Sigmoid colon (tissue), 4 donors: ENCODE measurements around the gene TNFAIP1.

Source experiments
- EP300 ChIP-seq, 4 donors: sonication (generic); formaldehyde crosslinking; IDR thresholded peaks; one replicate each; pipeline ENCODE4 v1.6.1; 2017; ENCODE audit warnings: antibody characterized with exemption in 4 of 4
- POLR2A ChIP-seq, 2 donors: fragments of 450-650 bp; IDR thresholded peaks; one replicate each; pipeline ENCODE4 v1.6.1; 2016; ENCODE audit warnings: antibody characterized with exemption in 2 of 2, mild to moderate bottlenecking in 2 of 2, moderate library complexity in 2 of 2
- POLR2AphosphoS5 ChIP-seq, 4 donors: sonication (generic); formaldehyde crosslinking; IDR thresholded peaks; one replicate each; pipeline ENCODE4 v1.6.1; 2017; ENCODE audit warnings: antibody characterized with exemption in 4 of 4
- TF ChIP-seq, protein P1 (sequence below), 4 experiments: fragments of 450-650 bp in 3 of 4; fragments of 200-600 bp in 1 of 4; IDR thresholded peaks; one replicate each; pipeline ENCODE4 v1.5.1; 2016 to 2019; ENCODE audit warnings: antibody characterized with exemption in 4 of 4, mild to moderate bottlenecking in 3 of 4, moderate library complexity in 2 of 4

GRCh38 chr17:28357901-28358197, 22.3 kb downstream of the TNFAIP1 start:
- TF ChIP-seq POLR2AphosphoS5 (IDR thresholded peaks at IDR 0.05), result no peak
- TF ChIP-seq, protein P1, sequence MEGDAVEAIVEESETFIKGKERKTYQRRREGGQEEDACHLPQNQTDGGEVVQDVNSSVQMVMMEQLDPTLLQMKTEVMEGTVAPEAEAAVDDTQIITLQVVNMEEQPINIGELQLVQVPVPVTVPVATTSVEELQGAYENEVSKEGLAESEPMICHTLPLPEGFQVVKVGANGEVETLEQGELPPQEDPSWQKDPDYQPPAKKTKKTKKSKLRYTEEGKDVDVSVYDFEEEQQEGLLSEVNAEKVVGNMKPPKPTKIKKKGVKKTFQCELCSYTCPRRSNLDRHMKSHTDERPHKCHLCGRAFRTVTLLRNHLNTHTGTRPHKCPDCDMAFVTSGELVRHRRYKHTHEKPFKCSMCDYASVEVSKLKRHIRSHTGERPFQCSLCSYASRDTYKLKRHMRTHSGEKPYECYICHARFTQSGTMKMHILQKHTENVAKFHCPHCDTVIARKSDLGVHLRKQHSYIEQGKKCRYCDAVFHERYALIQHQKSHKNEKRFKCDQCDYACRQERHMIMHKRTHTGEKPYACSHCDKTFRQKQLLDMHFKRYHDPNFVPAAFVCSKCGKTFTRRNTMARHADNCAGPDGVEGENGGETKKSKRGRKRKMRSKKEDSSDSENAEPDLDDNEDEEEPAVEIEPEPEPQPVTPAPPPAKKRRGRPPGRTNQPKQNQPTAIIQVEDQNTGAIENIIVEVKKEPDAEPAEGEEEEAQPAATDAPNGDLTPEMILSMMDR (IDR thresholded peaks at IDR 0.05), result no peak
- no peak for TF ChIP-seq EP300 (IDR thresholded peaks at IDR 0.05)
- TF ChIP-seq POLR2A (IDR thresholded peaks at IDR 0.05), result no peak
